HG03280 (cell line): Measurements from ENCODE around the gene STMN3.
A peak's percentile ranks its signal among the peaks of the same experiment; 100 is the strongest.
"Not testable (repeated sequence)": the region's sequence is repeated elsewhere in the genome, so short reads cannot be mapped to it uniquely, and the experiment has no call there.

Source experiments
- ATAC-seq: cut with Tn5 transposase; IDR thresholded peaks from one replicate; pipeline ENCODE4 v1.9.1; 2021; ENCODE audit warnings: mild to moderate bottlenecking, moderate library complexity; ENCODE audit not compliant: unreplicated experiment

Gene STMN3

DNA sequence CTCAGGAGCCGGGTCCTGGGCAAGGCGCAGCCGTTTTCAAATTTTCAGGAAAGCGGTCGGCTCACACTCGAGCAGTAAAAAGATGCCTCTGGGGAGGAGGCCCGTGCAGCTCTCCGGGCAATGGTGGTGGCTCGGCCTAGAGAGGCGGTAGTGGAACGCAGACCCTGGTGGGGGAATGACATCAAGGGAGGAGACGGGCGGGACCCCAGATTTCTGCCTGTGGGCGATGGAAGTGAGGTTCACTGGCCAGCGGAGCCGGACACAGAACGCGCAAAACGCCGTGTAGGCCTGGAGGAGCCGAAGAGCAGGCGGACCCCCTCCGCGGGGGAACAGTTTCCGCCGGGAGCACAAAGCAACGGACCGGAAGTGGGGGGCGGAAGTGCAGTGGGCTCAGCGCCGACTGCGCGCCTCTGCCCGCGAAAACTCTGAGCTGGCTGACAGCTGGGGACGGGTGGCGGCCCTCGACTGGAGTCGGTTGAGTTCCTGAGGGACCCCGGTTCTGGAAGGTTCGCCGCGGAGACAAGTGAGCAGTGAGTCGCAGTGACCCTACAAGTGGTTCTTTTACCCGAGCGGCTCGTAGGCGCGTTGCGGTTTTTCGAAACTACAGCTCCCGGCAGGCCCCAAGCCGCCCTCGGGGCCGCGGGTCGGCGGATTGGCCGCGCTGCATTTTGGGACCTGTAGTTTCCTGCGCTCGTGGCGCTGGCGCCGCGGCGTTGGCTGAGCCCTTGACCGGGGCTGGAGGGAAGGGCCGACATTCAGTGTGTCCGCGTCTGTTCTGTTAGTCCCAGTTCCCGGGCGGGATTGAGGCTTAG, 4.9 kb upstream of the STMN3 start, which contains the start of gene RTEL1:
Gene RTEL1, plus strand, starts transcription at position 376 of the 812 bp plus-strand sequence. CDS start 1,091 bp downstream, outside the sequence.
- peak; percentile 82 for ATAC-seq

DNA sequence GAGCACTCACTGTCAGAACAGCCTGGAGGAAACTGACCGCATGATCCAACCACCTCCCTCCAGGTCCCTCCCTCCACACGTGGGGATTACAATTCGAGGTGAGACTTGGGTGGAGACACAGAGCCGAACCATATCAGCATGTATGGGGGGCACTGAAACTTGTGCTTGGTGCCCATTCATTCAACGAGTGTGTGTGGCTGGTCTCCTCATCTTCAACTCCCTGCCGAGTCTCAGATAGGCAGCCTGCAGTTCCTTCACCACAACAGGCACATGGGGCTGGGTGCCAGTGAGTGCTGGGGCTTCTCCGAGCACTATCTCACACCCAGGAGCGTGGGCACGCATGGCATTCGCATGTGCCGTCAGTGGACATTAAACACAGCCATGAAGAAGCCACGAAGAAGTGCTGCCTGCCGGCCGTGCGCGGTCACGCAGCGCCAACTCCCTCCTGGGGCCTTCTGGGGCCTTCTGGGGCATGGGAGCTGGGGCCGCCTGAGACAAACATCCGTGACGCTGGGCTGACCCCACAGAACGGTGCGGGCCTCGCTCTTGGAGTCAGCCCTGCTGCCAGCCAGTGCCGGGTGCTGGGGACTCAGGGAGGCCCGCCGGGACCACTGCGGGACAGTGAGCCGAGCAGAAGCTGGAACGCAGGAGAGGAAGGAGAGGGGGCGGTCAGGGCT, 4.2 kb upstream of the STMN3 start:
- ATAC-seq: no peak

DNA sequence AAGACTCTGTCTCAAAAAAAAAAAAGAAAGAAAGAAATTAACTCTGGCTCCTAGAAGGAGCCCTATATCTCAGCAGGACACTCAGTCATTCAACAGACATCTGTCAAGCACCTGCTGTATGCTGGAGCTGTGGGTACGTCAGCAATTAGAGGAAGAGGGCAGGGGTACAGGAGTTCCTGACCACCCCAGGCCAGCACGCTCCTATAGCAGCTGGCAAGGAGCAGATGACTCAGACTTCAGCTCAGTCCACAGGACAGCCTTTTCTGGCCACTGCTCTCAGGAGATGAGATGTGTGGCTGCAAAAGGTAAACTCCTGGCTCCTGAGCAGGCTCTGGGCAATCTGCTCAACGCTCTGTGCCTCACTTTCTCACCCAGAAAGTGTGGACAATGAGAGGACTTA, 3.2 kb upstream of the STMN3 start:
- ATAC-seq: no peak

DNA sequence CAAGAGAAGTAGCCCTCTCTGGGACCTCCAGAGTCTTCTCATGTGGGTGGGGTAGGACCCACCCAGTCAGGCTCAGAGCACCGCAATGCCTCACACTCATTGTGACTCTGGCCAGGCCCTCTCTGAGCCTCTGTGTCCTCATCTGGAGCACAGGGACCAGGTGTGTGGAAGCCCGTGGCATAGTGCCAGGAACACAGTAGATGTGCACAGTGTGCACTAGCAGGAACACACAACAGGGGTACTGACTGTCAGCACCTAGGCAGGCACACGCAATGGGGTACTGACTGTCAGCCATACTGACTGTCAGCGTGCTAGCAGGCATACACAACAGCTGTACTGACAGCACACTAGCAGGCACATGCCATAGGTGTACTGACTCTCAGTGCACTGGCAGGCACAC, 2.0 kb upstream of the STMN3 start:
- no peak for ATAC-seq

DNA sequence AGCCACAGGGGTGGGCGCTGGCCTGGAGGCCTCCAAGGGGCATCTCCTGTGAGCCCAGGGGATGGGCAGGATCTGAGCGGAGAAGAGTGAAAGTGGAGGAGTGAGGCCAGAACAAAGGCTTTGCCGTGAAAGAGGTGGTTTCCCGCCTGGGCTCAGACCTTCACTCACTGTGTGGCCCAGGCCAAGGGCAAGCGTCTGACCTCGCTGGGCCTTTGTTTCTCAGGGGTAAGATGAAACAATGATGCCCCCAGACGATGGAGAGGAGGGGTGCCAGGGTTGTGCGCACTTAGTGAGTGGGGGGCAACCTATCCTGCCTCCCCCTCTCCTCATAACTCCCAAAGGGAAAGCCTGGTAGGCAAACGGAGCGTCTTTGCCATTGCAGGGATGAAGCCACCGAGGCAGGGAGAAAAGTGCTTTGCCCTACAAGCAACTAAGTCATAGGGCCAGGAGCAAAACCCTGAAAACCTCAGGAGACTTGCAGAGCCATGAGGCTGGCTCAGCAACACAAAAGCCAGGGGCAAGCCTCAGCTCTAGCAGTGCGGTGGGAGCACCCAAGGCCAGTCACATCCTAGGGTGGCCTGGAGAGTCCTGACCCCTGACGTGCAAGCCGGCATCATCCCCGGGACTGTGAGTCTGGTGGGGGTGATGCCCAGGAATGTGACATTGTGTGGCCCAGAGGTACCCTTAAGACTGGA, 897 bp upstream of the STMN3 start:
- no peak for ATAC-seq

DNA sequence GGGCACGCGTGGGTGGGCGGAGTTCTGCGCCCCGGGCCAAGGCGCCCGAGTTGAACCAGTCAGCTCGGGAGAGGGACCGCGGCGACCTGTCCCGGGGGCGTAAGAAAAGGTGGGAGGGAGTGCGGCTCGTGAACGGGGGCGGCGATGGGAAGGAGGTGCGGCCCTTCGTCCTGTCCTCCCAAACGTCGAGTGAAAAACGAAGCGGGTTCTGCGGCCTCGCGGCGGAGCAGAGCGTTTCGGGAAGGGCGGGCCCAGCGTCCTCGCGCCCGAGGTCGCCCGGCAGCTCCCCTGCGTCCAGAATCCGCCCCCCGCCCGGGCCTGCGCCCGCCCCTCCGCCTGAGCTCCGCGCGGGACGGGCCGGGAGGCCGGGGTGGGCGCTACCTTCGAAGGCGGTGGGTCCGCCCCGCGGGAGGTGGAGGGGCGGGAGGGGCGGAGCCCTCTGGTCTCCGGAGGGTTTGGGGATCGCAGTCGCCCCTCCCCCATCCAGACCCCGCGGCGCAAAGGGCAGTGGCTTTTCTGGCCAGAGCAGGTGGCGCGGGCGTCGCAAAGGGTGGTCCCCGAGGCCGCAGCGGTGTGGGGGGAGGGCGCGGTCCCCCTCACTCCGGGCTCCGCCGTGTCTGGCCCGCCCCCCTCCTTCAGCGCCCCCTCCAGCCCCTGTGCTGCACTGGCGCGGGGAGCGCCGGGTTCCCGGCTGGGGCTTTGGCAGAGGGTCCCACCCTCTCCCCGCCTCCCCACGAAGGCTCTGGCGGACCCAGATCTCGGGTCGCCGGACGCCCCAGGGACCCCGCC, 838 bp downstream of the STMN3 start:
- ATAC-seq: no peak

DNA sequence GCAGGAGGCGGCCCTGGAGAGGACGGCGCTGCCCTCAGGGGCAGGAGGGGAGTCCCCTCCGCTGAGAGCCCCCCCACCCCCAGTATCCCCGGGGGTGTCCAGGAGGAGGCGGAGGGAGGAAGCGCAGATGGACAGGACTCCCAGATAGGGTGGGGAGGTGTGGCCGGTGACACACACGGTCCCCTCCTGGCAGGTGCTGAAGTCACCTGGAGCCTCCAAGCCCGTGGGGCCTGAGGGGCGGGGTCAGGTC, 1.4 kb downstream of the STMN3 start:
- no peak for ATAC-seq

DNA sequence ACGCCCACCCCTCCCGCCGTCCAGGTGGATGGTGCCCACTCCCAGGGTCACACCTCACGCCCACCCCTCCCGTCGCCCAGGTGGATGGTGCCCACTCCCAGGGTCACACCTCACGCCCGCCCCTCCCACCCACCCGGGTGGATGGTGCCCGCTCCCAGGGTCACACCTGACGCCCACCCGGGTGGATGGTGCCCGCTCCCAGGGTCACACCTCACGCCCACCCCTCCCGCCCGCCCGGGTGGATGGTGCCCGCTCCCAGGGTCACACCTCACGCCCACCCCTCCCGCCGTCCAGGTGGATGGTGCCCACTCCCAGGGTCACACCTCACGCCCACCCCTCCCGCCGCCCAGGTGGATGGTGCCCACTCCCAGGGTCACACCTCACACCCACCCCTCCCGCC, 2.7 kb downstream of the STMN3 start:
- not testable (repeated sequence) for ATAC-seq

DNA sequence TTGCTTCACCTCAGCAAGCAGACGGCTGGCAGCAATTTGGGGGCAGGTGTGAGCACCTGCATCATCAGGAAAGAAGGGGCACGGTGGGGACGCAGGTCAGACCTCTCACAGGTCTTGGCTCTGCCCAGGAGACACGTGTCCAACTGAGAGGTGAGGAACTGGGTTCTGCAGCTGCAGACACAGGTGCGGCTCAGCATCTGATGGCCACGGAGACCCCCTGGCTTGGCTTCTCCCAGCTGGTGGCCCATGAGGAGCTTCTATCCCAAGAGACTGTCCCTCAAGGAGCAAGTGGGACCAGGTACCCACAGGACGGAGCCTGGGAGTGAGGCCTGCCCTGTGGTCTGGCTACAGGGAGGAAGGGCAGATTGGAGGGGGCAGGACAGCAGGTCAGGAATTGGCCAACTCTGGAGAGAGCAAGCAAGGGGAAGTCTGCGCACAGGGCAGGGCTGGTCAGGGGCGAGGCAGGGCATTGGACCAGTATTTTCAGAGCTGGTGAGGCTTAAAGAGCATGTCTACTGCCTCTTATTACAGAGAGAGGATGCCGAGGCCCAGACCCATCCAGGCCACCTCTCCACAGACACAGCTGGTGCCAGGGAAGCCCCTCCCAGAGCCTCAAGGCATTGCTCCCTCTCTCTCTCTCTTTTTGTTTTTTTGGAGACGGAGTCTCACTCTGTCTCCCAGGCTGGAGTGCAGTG, 4.2 kb downstream of the STMN3 start:
- no peak for ATAC-seq

DNA sequence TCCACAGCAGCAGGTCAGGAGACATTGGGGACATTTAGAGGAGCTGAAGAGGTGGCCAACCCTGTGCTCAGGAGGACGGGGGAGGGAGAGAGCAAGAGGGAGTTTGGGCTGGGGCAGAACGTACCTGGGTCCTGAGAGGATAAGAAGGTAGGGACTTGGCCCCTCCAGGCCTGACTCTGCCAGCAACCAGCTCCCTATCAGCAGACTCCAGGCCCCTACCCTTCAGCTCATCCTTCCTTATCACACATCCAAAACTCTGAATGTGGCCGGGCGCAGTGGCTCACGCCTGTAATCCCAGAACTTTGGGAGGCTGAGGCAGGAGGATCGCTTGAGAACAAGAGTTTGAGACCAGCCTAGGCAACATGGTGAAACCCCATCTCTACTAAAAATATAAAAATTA, 5.0 kb downstream of the STMN3 start:
- no peak for ATAC-seq

DNA sequence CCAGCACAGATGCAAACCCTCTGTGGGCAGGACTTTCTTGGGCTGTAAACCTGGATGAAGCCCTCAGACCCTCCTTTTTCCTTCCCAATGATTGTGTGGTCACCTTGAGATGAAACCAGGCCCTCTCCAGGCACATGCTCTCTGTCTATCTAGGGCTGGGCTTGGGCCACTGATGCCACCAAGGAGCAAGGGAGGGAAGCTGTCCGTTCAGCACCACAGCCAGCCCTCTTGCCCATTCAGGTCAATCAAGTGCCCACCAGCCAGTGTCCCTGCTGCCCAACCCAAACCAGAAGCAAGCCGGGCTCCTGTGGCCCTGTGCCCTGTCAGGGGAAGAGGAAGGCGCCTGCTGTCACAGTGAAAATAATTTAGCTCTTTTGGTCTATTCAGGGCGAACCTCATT, 8.0 kb downstream of the STMN3 start:
- no peak for ATAC-seq

DNA sequence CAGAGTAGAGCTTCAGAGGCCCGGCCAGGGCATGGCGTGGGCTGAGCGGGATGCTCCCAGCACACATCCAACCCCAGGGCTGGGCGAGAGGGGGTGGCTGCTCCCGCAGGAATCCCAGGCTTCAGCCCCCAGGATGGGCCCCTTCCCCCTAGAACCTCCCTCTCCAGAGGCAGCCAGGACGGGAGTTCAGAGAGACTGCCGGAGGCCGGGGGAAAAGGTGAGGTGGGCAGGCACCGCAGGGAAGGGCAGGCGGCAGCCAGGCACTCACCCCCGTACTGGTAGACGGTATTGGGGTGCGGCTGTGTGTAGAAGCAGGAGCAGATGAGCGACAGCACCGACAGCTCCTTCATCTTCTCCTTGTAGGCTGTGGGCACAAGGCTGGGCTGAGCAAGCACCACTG, 9.3 kb downstream of the STMN3 start:
- ATAC-seq: no peak

DNA sequence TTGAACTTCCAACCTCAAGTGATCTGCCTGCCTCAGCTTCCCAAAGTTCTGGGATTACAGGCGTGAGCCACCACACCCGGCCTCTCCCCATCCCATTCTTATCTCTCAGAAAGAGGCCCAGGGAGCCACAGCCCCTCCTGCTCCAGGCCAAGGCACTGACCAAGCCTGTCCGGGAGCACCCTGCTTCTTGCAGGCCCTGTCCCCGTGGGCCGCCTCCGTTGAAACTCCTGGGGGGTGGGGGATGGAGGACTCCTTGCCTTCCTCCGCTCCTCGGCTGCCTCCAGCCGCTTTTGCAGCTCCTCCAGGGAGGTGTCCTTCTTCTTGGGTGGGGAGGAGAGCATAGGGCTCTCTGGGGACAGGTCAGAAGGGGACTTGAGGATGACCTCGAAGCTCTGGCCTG, 9.7 kb downstream of the STMN3 start:
- ATAC-seq: no peak

DNA sequence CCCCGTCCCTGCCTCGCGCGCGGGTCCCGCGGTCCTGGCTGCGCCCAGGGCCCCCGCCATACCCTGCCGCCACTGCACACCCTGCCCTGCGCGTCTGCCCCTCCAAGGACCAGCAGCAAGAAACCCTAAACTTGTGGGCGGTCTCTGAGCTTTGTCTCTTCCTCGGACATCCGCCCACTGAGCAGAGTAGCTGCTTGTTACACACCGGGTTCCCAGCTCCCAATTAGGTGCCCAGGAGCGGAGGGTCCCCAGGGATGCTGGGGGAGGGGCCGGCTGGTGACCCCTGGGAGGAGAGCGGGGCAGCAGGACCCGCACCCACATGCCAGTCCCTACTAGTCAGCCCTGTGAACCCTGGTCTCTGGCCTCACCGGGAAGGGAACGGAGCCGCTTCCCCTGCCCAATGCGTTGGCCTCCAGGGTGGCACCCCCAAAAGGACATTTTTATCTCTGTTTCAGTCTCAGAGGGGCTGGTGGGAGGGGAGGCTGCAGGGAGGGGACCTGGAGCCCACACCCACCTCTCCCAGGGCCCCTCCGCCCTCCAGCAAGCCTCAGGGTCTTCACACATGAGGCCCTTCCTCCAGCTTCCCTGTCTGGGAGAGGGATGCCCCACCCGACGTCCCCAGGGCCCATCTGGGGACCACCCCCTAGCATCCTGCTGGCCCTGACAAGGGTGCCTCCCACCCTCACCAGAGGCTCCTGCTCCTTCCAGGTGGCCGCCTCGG, 10.5 kb downstream of the STMN3 start:
- ATAC-seq: no peak

DNA sequence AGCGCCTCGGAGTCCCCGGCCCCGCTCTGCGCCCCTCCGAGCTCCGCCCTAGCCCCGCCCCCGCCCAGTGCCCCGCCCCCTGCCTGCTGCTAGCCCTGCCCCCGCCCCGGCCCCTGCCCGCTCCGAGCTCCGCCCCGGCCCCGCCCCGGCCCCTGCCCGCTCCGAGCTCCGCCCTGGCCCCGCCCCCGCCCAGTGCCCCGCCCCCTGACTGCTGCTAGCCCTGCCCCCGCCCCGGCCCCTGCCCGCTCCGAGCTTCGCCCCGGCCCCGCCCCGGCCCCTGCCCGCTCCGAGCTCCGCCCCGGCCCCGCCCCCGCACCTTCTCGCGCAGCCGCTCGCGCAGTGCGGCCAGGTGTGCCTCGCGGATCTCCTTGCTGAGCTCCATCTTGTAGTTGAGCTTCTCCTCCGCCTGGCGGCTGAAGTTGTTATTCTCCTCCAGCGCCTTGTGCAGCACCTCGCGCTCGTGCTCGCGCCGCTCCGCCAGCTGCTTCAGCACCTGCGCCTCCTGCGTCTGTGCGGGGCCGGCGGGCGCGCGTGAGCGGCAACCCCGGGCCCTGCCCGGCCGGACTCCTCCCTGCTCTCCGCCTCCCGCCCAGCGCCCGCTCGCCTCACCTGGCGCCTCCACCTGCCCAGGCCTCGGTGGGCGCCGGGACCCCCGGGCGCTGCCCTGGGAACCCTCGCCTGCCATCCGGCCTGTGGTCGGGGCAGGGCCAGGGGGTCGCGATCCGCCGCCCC, 11.3 kb downstream of the STMN3 start:
- peak; percentile 75 for ATAC-seq

DNA sequence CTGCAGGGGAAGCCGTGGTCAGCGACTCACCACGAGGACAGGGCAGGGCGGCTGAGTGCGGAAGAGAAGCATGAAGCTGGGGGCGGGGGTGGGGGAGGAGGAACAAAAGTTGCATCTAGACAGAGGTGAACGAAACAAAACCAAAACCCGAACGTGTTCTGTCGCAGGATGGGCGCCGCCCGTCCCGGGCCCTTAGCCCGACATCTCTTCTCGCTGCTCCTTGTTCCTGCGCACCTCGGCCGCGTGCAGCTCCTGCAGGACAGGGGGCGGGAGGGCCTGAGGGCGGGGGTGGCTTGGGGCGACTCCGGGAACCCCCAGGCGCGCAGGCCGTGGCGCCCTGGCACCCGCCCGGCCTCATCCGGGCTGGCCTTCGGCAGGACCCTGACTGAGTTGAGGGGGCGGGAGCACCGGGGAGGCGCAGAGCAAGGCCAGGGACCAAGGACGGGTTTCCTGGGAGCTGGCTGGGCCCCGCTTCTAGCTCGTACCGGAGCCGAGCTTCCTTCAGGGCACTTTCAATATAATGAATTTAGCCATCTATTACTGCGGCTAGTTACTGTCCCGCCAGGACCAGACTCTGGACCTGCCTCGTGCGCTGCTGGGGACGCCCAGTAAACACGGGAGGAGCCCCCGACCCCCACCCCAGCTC, 12.0 kb downstream of the STMN3 start:
- peak; percentile 26 for ATAC-seq

DNA sequence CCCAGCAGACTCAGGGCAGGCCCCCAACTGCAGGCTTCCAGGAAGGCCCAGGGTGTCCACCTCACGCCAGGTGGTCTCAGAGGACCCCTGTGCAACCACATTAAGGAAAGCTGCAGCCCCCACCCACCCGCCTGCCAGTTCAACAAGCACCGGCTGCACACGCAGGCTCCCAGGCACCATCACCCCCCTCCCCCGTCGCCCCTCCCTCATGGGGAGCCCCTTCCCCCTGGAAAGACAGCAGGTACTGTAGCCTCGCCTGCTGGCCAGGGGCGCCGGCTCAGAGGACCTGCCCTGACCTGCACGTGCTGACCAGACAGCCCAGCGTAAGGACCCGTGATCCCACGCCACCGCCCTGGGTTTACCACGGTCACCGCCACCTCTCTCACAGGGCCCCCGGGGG, 12.5 kb downstream of the STMN3 start:
- ATAC-seq: not testable (repeated sequence)

DNA sequence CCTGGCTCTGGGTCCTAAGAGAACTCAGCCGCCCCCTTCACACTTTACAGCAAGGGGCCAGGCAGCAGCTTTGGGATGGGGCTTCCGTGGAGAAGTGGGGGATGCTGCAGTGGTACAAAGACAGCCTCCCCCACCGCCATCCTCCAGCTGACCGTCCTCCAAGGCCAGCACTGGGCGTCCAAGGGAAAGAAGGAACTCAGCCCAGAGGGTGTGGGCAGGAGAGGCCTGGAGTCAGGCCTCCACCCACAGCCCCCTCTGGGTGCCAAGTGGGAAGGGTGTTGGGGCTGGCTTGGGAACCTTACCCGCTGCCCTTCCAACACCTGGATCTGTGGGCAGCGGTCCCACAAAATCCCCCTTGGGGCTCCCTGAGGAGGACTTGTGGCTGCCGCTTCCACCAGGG, 13.1 kb downstream of the STMN3 start:
- ATAC-seq: no peak
